Measurements from ENCODE around the gene ERGIC1. TPM values are rescaled to one million over a fixed set of nuclear protein-coding genes. Genes with fewer than 3 reads are reported as not detected.

Gene ERGIC1
- total RNA-seq, 2 donors from 2014 or later: 228 to 380 TPM

GRCh38 chr5:172973127-172973916 is 139.3 kb downstream of the ERGIC1 start:
- Histone ChIP-seq H3K36me3 (peaks cover 0 to under 1% of the 10 kb centered on the region in 2 donors), H3K4me1 (replicated peaks) (no peaks in the 10 kb centered on the region), H3K27me3 (replicated peaks; ENCODE audit: insufficient read depth) (no peaks in the 10 kb centered on the region), H3K4me3 (no peak overlapping the region), H3K9me3 (no peaks in the 10 kb centered on the region), H3K27ac (no peak overlapping the region)
- WGBS: 54% methylated on average over 3 of the region's 3 CpGs
- intact Hi-C loops (cut with DNase I): no loop called here
- no peak for DNase-seq (ENCODE audit: low spot score)
- TF ChIP-seq POLR2AphosphoS5 (IDR thresholded peaks at IDR 0.05): no peak
- no peak for TF ChIP-seq POLR2A (IDR thresholded peaks at IDR 0.05)
- no peak for TF ChIP-seq CTCF (IDR thresholded peaks at IDR 0.05)

- DNase-seq (ENCODE audit: low spot score): no peak
- intact Hi-C loops (cut with DNase I): no loop called here
- WGBS: 82% methylated on average over 8 of the region's 8 CpGs
Measured at GRCh38 chr5:172973931-172974330, 139.9 kb downstream of the ERGIC1 start.

GRCh38 chr5:172975289-172975688 is 141.2 kb downstream of the ERGIC1 start:
- intact Hi-C loops (cut with DNase I): loop anchor here (5.0 kb wide), 1 partner anchor 307 kb away; no protein-coding TSS in a partner anchor
- no peak overlapping the region for H3K27ac ChIP-seq
- H3K27me3 ChIP-seq (replicated peaks; ENCODE audit: insufficient read depth): no peaks in the 10 kb centered on the region
- no peaks in the 10 kb centered on the region for H3K4me1 ChIP-seq (replicated peaks)
- 93% methylated on average over 11 of the region's 11 CpGs for WGBS
- no peaks in the 10 kb centered on the region for H3K36me3 ChIP-seq
- TF ChIP-seq POLR2AphosphoS5 (IDR thresholded peaks at IDR 0.05): no peak
- H3K9me3 ChIP-seq: no peaks in the 10 kb centered on the region
- H3K4me3 ChIP-seq: no peak overlapping the region
- no peak for DNase-seq (ENCODE audit: low spot score)

More at GRCh38 chr5:172973931-172974330, 139.9 kb downstream of the ERGIC1 start:
- Histone ChIP-seq H3K4me3 (no peak overlapping the region), H3K27me3 (replicated peaks; ENCODE audit: insufficient read depth) (no peaks in the 10 kb centered on the region), H3K27ac (no peak overlapping the region), H3K9me3 (no peaks in the 10 kb centered on the region), H3K36me3 (no peaks in the 10 kb centered on the region), H3K4me1 (replicated peaks) (no peaks in the 10 kb centered on the region)
- no peak for TF ChIP-seq CTCF (IDR thresholded peaks at IDR 0.05)

GRCh38 chr5:172979778-172980177 is 145.7 kb downstream of the ERGIC1 start:
- TF ChIP-seq CTCF (IDR thresholded peaks at IDR 0.05): no peak
- TF ChIP-seq POLR2AphosphoS5 (IDR thresholded peaks at IDR 0.05): no peak
- TF ChIP-seq POLR2A (IDR thresholded peaks at IDR 0.05): no peak
- no peaks in the 10 kb centered on the region for H3K9me3 ChIP-seq
- H3K4me1 ChIP-seq (replicated peaks): no peaks in the 10 kb centered on the region
- 87% methylated on average over 4 of the region's 4 CpGs for WGBS
- H3K4me3 ChIP-seq: no peak overlapping the region
- H3K27me3 ChIP-seq (replicated peaks; ENCODE audit: insufficient read depth): no peaks in the 10 kb centered on the region
- intact Hi-C loops (cut with DNase I): loop anchor here (5.0 kb wide), 1 partner anchor 303 kb away; no protein-coding TSS in a partner anchor
- H3K36me3 ChIP-seq: no peaks in the 10 kb centered on the region
- no peak overlapping the region for H3K27ac ChIP-seq
- no peak for DNase-seq (ENCODE audit: low spot score)

- Histone ChIP-seq H3K9me3 (no peaks in the 10 kb centered on the region), H3K4me3 (no peak overlapping the region), H3K27me3 (replicated peaks; ENCODE audit: insufficient read depth) (no peaks in the 10 kb centered on the region), H3K36me3 (no peaks in the 10 kb centered on the region), H3K4me1 (replicated peaks) (no peaks in the 10 kb centered on the region), H3K27ac (no peak overlapping the region)
- intact Hi-C loops (cut with DNase I): no loop called here
- no peak for DNase-seq (ENCODE audit: low spot score)
- 93% methylated on average over 7 of the region's 7 CpGs for WGBS
- TF ChIP-seq POLR2AphosphoS5 (IDR thresholded peaks at IDR 0.05): no peak
- TF ChIP-seq CTCF (IDR thresholded peaks at IDR 0.05): no peak
- no peak for TF ChIP-seq POLR2A (IDR thresholded peaks at IDR 0.05)
Measured at GRCh38 chr5:172981931-172982330, 147.9 kb downstream of the ERGIC1 start.

All from prostate gland (tissue), 2 donors.